ENCODE results near the gene USH2A. TPM values are rescaled to one million over a fixed set of nuclear protein-coding genes. Genes with fewer than 3 reads are reported as not detected.

USH2A gene
- total and polyA plus RNA-seq, 12 donors: 0.03 to 1.9 (median 0.16) TPM; not detected in 3

DNA sequence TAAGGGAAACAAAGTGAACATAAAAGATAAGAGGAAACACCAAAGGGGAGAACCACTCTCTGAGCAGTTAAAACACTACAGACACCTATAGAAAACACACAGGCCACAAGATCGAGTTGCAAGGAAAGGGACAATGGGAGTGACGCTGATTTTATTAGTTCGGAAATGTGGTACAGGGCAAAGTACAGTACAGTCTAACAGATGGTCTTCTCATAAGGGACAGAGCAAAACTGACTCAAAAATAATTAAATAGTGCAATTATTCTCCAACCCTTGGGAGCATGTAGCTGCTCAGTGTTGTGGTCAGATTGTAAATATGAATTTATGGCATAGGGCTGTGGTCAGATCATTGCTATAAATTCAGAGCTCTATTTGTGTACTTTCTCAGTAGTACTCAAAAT is 352.0 kb downstream of the USH2A start:
- TF ChIP-seq POLR2A (IDR thresholded peaks at IDR 0.05) (no peak), CTCF (IDR thresholded peaks at IDR 0.05) (no peak)
- no peaks in the 10 kb centered on the region for H3K36me3 ChIP-seq (replicated peaks in 1 of 2)

GRCh38 chr1:216064643-216065042 is 358.6 kb downstream of the USH2A start:
- no peaks in the 10 kb centered on the region for H3K9me3 ChIP-seq (replicated peaks in 1 of 3)
- intact Hi-C loops (cut with DNase I): no loop called here
- H3K4me1 ChIP-seq (replicated peaks in 1 of 2): no peaks in the 10 kb centered on the region
- H3K27ac ChIP-seq: no peak overlapping the region
- no peaks in the 10 kb centered on the region for H3K36me3 ChIP-seq (replicated peaks in 1 of 2)
- no peaks in the 10 kb centered on the region for H3K27me3 ChIP-seq
- no peak for TF ChIP-seq POLR2A (IDR thresholded peaks at IDR 0.05)
- TF ChIP-seq CTCF (IDR thresholded peaks at IDR 0.05): no peak
- no peak for DNase-seq
- H3K4me3 ChIP-seq: no peak overlapping the region

More for the DNA sequence above, 352.0 kb downstream of the USH2A start:
- Histone ChIP-seq H3K27me3 (no peaks in the 10 kb centered on the region), H3K27ac (no peak overlapping the region), H3K4me1 (replicated peaks in 1 of 2) (no peaks in the 10 kb centered on the region), H3K9me3 (replicated peaks in 1 of 3) (no peaks in the 10 kb centered on the region), H3K4me3 (no peak overlapping the region)
- intact Hi-C loops (cut with DNase I): no loop called here
- 51 to 66% (median 61%) methylated on average over 3 of the region's 3 CpGs for WGBS, 4 donors
- DNase-seq: no peak

DNA sequence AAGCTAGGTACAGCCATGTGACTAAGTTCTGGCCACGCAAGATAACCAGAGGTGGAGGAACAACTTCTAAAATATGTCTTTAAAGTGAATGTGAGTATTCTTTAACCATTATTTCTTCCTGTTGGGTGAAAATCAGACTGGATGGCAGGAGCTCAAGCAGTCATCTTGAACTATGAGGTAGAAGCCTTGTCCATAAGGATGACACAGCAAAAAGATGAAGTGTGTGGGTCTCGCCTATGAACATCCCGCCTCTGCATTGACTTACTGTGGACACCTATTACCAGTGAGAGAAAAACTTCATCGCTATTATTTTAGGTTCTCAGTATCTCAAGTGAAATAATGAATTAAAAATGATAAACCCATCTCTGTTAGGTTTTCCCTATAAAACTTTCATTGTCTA is 365.3 kb downstream of the USH2A start:
- Histone ChIP-seq H3K36me3 (replicated peaks in 1 of 2) (no peaks in the 10 kb centered on the region), H3K27me3 (no peaks in the 10 kb centered on the region), H3K9me3 (replicated peaks in 1 of 3) (no peaks in the 10 kb centered on the region), H3K27ac (no peak overlapping the region), H3K4me3 (no peak overlapping the region), H3K4me1 (replicated peaks in 1 of 2) (no peaks in the 10 kb centered on the region)
- TF ChIP-seq CTCF (IDR thresholded peaks at IDR 0.05): no peak
- TF ChIP-seq POLR2A (IDR thresholded peaks at IDR 0.05): no peak
- intact Hi-C loops (cut with DNase I): no loop called here
- DNase-seq: no peak
- WGBS, 4 donors: 89 to 95% (median 92%) methylated on average over 4 of the region's 4 CpGs

DNA sequence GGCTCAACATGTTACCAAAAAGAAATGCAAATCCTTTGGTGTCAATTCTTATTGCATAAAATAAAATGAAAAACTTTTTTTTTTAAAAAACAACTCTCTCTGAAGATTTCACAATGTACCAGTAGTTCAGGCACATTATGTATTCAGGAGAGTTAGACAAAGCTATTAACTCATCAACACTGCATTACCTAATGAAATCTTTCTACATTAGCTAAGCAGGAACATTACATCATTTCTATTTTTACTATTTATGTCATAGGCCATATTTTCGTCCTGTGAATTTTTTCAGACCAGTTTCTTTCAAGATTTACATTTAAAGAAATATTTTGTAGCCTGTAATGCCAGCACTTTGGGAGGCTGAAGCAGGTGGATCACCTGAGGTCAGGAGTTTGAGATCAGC is 366.2 kb downstream of the USH2A start:
- WGBS, 4 donors: 30 to 52% (median 31%) methylated on average over 1 of the region's 1 CpG
- H3K9me3 ChIP-seq (replicated peaks in 1 of 3): no peaks in the 10 kb centered on the region
- H3K27ac ChIP-seq: no peak overlapping the region
- intact Hi-C loops (cut with DNase I): no loop called here
- H3K4me1 ChIP-seq (replicated peaks in 1 of 2): no peaks in the 10 kb centered on the region
- no peaks in the 10 kb centered on the region for H3K27me3 ChIP-seq
- TF ChIP-seq CTCF (IDR thresholded peaks at IDR 0.05): no peak
- no peak for TF ChIP-seq POLR2A (IDR thresholded peaks at IDR 0.05)
- no peak for DNase-seq
- no peak overlapping the region for H3K4me3 ChIP-seq
- H3K36me3 ChIP-seq (replicated peaks in 1 of 2): no peaks in the 10 kb centered on the region

Measured in adrenal gland (tissue), 12 donors.